HG03439 (cell line): ENCODE measurements around the gene GTF2F1.
A peak's percentile ranks its signal among the peaks of the same experiment; 100 is the strongest.
"Not testable (repeated sequence)": the region's sequence is repeated elsewhere in the genome, so short reads cannot be mapped to it uniquely, and the experiment has no call there.

Experiments
- ATAC-seq: cut with Tn5 transposase; IDR thresholded peaks from one replicate; pipeline ENCODE4 v1.9.1; 2021; ENCODE audit warnings: mild to moderate bottlenecking, moderate library complexity; ENCODE audit not compliant: unreplicated experiment

The GTF2F1 gene

GRCh38 chr19:6392221-6393073 is 517 bp downstream of the GTF2F1 start:
- ATAC-seq: peak; percentile 15

GRCh38 chr19:6387372-6387771 is 5.6 kb downstream of the GTF2F1 start:
- no peak for ATAC-seq

- no peak for ATAC-seq
Observed at GRCh38 chr19:6384381-6384780, 8.6 kb downstream of the GTF2F1 start.

- no peak for ATAC-seq
Observed at GRCh38 chr19:6383188-6383587, 9.8 kb downstream of the GTF2F1 start.

- no peak for ATAC-seq
Observed at GRCh38 chr19:6381030-6381750, 11.8 kb downstream of the GTF2F1 start.

- ATAC-seq: no peak
Observed at GRCh38 chr19:6379744-6380143, 13.2 kb downstream of the GTF2F1 start.

- ATAC-seq: no peak
Observed at GRCh38 chr19:6378486-6378885, 14.5 kb downstream of the GTF2F1 start.

- ATAC-seq: no peak
Observed at GRCh38 chr19:6378041-6378440, 14.9 kb downstream of the GTF2F1 start.

GRCh38 chr19:6376512-6377190 is 16.3 kb downstream of the GTF2F1 start:
- ATAC-seq: no peak

GRCh38 chr19:6375411-6376010 is 17.5 kb downstream of the GTF2F1 start, which contains the start of gene PSPN:
TSS of gene PSPN (minus strand) at chr19:6375933. CDS start at chr19:6375849, 84 bp downstream.
- no peak for ATAC-seq

GRCh38 chr19:6374711-6375410 is 18.1 kb downstream of the GTF2F1 start:
- ATAC-seq: no peak

GRCh38 chr19:6374161-6374709 is 18.7 kb downstream of the GTF2F1 start:
- ATAC-seq: no peak

- no peak for ATAC-seq
Observed at GRCh38 chr19:6373813-6374108, 19.2 kb downstream of the GTF2F1 start.

- ATAC-seq: peak; percentile 42
Observed at GRCh38 chr19:6373096-6373812, 19.7 kb downstream of the GTF2F1 start.

GRCh38 chr19:6372594-6373095 is 20.3 kb downstream of the GTF2F1 start, which contains the start of gene ALKBH7:
TSS of gene ALKBH7 (plus strand) at chr19:6372794. CDS start at chr19:6372821, 27 bp downstream.
- peak; percentile 76 for ATAC-seq

GRCh38 chr19:6364353-6364752 is 28.6 kb downstream of the GTF2F1 start:
- ATAC-seq: no peak

GRCh38 chr19:6362351-6362801 is 30.6 kb downstream of the GTF2F1 start:
- ATAC-seq: no peak

- ATAC-seq: no peak
Observed at GRCh38 chr19:6362027-6362350, 31.0 kb downstream of the GTF2F1 start.

- not testable (repeated sequence) for ATAC-seq
Observed at GRCh38 chr19:6360857-6361216, 32.1 kb downstream of the GTF2F1 start.
